Activated T-cell treated with anti-CD3 and anti-CD28 coated beads, Interleukin-2, amount 50 U/mL, for 72 hours (primary cell): ENCODE measurements around the gene PITX3. TPM values are rescaled to one million over a fixed set of nuclear protein-coding genes. Genes with fewer than 3 reads are reported as not detected.

Source experiments
- ATAC-seq, 2 donors: fragments of 150-1000 bp; cut with Tn5 transposase; replicated peaks in 1 of 2; 2 replicates each; pipeline ENCODE4 v1.10.0; 2021; ENCODE audit warnings: moderate library complexity in 2 of 2, mild to moderate bottlenecking in 1 of 2
- DNase-seq, 2 donors: peaks; one replicate each; pipeline ENCODE4 v3.0.0; 2021 to 2022; ENCODE audit warnings: mixed read lengths in 1 of 2
- H3K27ac Mint-ChIP-seq: one replicate; pipeline ENCODE4 v1.8.0; 2022; ENCODE audit warnings: mild to moderate bottlenecking, moderate library complexity, mixed read lengths
- H3K27me3 Mint-ChIP-seq: one replicate; pipeline ENCODE4 v1.8.0; 2022; ENCODE audit warnings: low read depth, mixed read lengths
- H3K36me3 Mint-ChIP-seq, 2 donors: one replicate each; pipeline ENCODE4 v1.8.0; 2022; ENCODE audit warnings: mixed read lengths in 2 of 2, mild to moderate bottlenecking in 1 of 2; ENCODE audit not compliant: insufficient read depth in 2 of 2
- H3K4me1 Mint-ChIP-seq: one replicate; pipeline ENCODE4 v1.8.0; 2022; ENCODE audit warnings: low read depth, mixed read lengths
- H3K4me3 Mint-ChIP-seq, 2 donors: one replicate each; pipeline ENCODE4 v1.8.0; 2022; ENCODE audit warnings: mild to moderate bottlenecking in 2 of 2, mixed read lengths in 2 of 2, moderate library complexity in 2 of 2
- H3K9me3 Mint-ChIP-seq, 2 donors: one replicate each; pipeline ENCODE4 v1.8.0; 2022; ENCODE audit warnings: mixed read lengths in 2 of 2
- total RNA-seq, 2 donors: library from RNA; stranded (reverse); gene quantifications; one replicate each; pipeline ENCODE4 v1.2.3, GENCODE V29; 2022

PITX3 gene
- total RNA-seq, 2 donors from 2014 or later, result 0.24 to 0.28 TPM

DNA sequence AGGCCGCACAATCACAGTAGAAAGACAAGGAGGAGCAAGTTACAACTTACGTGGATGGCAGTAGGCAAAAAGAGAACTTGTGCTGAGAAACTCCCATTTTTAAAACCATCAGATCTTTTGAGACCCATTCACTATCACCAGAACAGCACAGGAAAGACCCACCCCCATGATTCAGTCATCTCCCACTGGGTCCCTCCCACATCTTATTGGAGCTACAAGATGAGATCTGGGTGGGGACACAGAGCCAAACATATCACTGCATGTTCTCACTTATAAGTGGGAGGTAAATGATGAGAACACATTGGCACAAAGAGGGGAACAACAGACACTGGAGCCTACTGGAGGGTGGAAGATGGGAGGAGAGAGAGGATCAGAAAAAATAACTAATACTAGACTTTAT is 56.7 kb downstream of the PITX3 start:
- H3K27me3 Mint-ChIP-seq, result no peaks in the 10 kb centered on the region
- H3K36me3 Mint-ChIP-seq, result peaks cover 2 to 6% of the 10 kb centered on the region in 2 donors
- H3K4me3 Mint-ChIP-seq, result no peak overlapping the region
- DNase-seq (no peak), ATAC-seq (no peak)
- no peak overlapping the region for H3K27ac Mint-ChIP-seq
- H3K4me1 Mint-ChIP-seq, result peaks cover 15% of the 10 kb centered on the region
- H3K9me3 Mint-ChIP-seq, result peaks cover 0 to 3% of the 10 kb centered on the region in 2 donors

Other genes with a start within 250 kb of the PITX3 start
- 10 to 100 TPM; 20.1 to 23.1 TPM for gene ARMH3, start 185.3 kb downstream of the PITX3 start, total RNA-seq
- gene HPS6, start 176.2 kb downstream of the PITX3 start, total RNA-seq, result 10 to 100 TPM; 11.8 to 14.0 TPM
- gene LDB1, start 121.1 kb downstream of the PITX3 start, total RNA-seq, result 10 to 100 TPM; 65.1 to 71.2 TPM
- 10 to 100 TPM; 42.6 to 51.4 TPM for gene PPRC1, start 108.5 kb downstream of the PITX3 start, total RNA-seq
- gene NOLC1, start 89.1 kb downstream of the PITX3 start, total RNA-seq, result 100 to 1,000 TPM in 1 of 2 donors, 10 to 100 TPM in 1; 98.2 to 124 TPM
- gene ELOVL3, start 15.2 kb downstream of the PITX3 start, total RNA-seq, result under 1 TPM in 1 of 2 donors, not detected in 1; 0.24 TPM
- gene GBF1, start 4.0 kb upstream of the PITX3 start, total RNA-seq, result 10 to 100 TPM; 44.2 to 47.6 TPM
- 100 to 1,000 TPM; 472 to 564 TPM for gene NFKB2, start 154.2 kb upstream of the PITX3 start, total RNA-seq
- gene PSD, start 177.3 kb upstream of the PITX3 start, total RNA-seq, result 10 to 100 TPM in 1 of 2 donors, 1 to 10 TPM in 1; 8.6 to 11.7 TPM
- 10 to 100 TPM; 15.3 TPM for gene FBXL15, start 179.3 kb upstream of the PITX3 start, total RNA-seq
- gene CUEDC2, start 191.1 kb upstream of the PITX3 start, total RNA-seq, result 10 to 100 TPM; 78.7 to 79.5 TPM
- gene C10orf95, start 210.0 kb upstream of the PITX3 start, total RNA-seq, result under 1 TPM in 1 of 2 donors, not detected in 1; 0.21 TPM